Mesendoderm (in vitro differentiated cells): ENCODE measurements around the gene OOSP3.
"Not testable (repeated sequence)": the region's sequence is repeated elsewhere in the genome, so short reads cannot be mapped to it uniquely, and the experiment has no call there.

Source experiments
- DNase-seq: peaks from one replicate; pipeline ENCODE4 v3.0.0; 2013
- H2AK5ac ChIP-seq: 2 replicates; pipeline ENCODE4 v1.6.1; 2013; ENCODE audit warnings: low read length, inconsistent platforms
- H2BK120ac ChIP-seq: 2 replicates; pipeline ENCODE4 v1.6.1; 2013; ENCODE audit warnings: low read depth, mild to moderate bottlenecking, low read length, moderate library complexity, mixed read lengths
- H2BK15ac ChIP-seq: replicated peaks from 2 replicates; pipeline ENCODE4 v1.6.1; 2013; ENCODE audit warnings: low read depth, mild to moderate bottlenecking, moderate library complexity
- H2BK5ac ChIP-seq: 2 replicates; pipeline ENCODE4 v1.6.1; 2013; ENCODE audit warnings: low read length, inconsistent platforms
- H3K18ac ChIP-seq: 2 replicates; pipeline ENCODE4 v1.6.1; 2013; ENCODE audit warnings: mild to moderate bottlenecking, low read length, mixed read lengths
- H3K23ac ChIP-seq: one replicate; pipeline ENCODE4 v1.6.1; 2013; ENCODE audit warnings: low read length
- H3K27ac ChIP-seq: 2 replicates; pipeline ENCODE4 v1.5.1; 2013; ENCODE audit warnings: low read depth, mild to moderate bottlenecking, inconsistent platforms, low read length, moderate library complexity
- H3K27me3 ChIP-seq: 2 replicates; pipeline ENCODE4 v1.6.1; 2013; ENCODE audit warnings: low read length, control low read depth, mild to moderate bottlenecking, inconsistent platforms; ENCODE audit not compliant: insufficient read depth, poor library complexity
- H3K36me3 ChIP-seq: 2 replicates; pipeline ENCODE4 v1.6.1; 2013; ENCODE audit warnings: low read length, inconsistent platforms; ENCODE audit not compliant: control insufficient read depth, insufficient read depth
- H3K4ac ChIP-seq: one replicate; pipeline ENCODE4 v1.6.1; 2013; ENCODE audit warnings: low read depth, mild to moderate bottlenecking, low read length, moderate library complexity
- H3K4me1 ChIP-seq: 2 replicates; pipeline ENCODE4 v1.6.1; 2013; ENCODE audit warnings: low read depth, low read length, inconsistent platforms; ENCODE audit not compliant: control insufficient read depth
- H3K4me2 ChIP-seq: 2 replicates; pipeline ENCODE4 v1.6.1; 2013; ENCODE audit warnings: low read length
- H3K4me3 ChIP-seq: 2 replicates; pipeline ENCODE4 v1.5.1; 2013; ENCODE audit warnings: mild to moderate bottlenecking, low read length
- H3K56ac ChIP-seq: one replicate; pipeline ENCODE4 v1.6.1; 2013; ENCODE audit warnings: low read length
- H3K79me1 ChIP-seq: 2 replicates; pipeline ENCODE4 v1.6.1; 2013; ENCODE audit warnings: low read length, inconsistent platforms
- H3K79me2 ChIP-seq: 2 replicates; pipeline ENCODE4 v1.6.1; 2013; ENCODE audit warnings: mild to moderate bottlenecking, low read length; ENCODE audit not compliant: control insufficient read depth, insufficient read depth
- H3K9ac ChIP-seq: 2 replicates; pipeline ENCODE4 v1.6.1; 2013; ENCODE audit warnings: low read length, inconsistent platforms
- H4K5ac ChIP-seq: one replicate; pipeline ENCODE4 v1.6.1; 2013; ENCODE audit warnings: low read length
- H4K8ac ChIP-seq: one replicate; pipeline ENCODE4 v1.6.1; 2013; ENCODE audit warnings: low read depth, mild to moderate bottlenecking, control low read depth, low read length, moderate library complexity
- WGBS: extraction: QIAGEN DNeasy Blood & Tissue Kit; methylation state at CpG from one replicate; pipeline ENCODE4 v1.1.7; 2013; ENCODE audit warnings: low lambda C conversion rate, missing lambda C conversion rate; ENCODE audit not compliant: insufficient coverage; ENCODE audit errors: extremely low coverage; 5-methylcytosine and 5-hydroxymethylcytosine counted together

The OOSP3 gene

GRCh38 chr11:59877784-59878183 lies 798 bp upstream of the OOSP3 start:
- no peak overlapping the region for H3K4me3 ChIP-seq
- H3K79me1 ChIP-seq, result no peaks in the 10 kb centered on the region
- no peaks in the 10 kb centered on the region for H3K36me3 ChIP-seq
- H2BK5ac ChIP-seq, result no peak overlapping the region
- no peaks in the 10 kb centered on the region for H3K79me2 ChIP-seq
- no peak overlapping the region for H4K5ac ChIP-seq
- no peak overlapping the region for H3K18ac ChIP-seq
- H4K8ac ChIP-seq, result no peak overlapping the region
- no peak overlapping the region for H2AK5ac ChIP-seq
- no peak overlapping the region for H3K23ac ChIP-seq
- no peak overlapping the region for H2BK120ac ChIP-seq
- no peak overlapping the region for H3K9ac ChIP-seq
- H3K4me2 ChIP-seq, result no peak overlapping the region
- H3K4ac ChIP-seq, result no peak overlapping the region
- H3K4me1 ChIP-seq, result no peaks in the 10 kb centered on the region
- no peaks in the 10 kb centered on the region for H3K27me3 ChIP-seq
- no peak overlapping the region for H3K27ac ChIP-seq
- no peak overlapping the region for H3K56ac ChIP-seq
- no peak overlapping the region for H2BK15ac ChIP-seq
- peak; percentile 49 for DNase-seq

- Histone ChIP-seq H3K36me3 (no peaks in the 10 kb centered on the region), H3K4me3 (no peak overlapping the region), H4K8ac (peak overlapping the region; percentile 86), H2BK120ac (no peak overlapping the region), H3K23ac (no peak overlapping the region), H3K27me3 (no peaks in the 10 kb centered on the region), H3K4ac (no peak overlapping the region), H2AK5ac (no peak overlapping the region), H2BK15ac (no peak overlapping the region), H2BK5ac (no peak overlapping the region), H3K4me2 (no peak overlapping the region), H3K56ac (no peak overlapping the region), H3K9ac (no peak overlapping the region), H3K79me2 (no peaks in the 10 kb centered on the region), H3K4me1 (no peaks in the 10 kb centered on the region), H3K18ac (no peak overlapping the region), H3K79me1 (no peaks in the 10 kb centered on the region), H4K5ac (no peak overlapping the region), H3K27ac (no peak overlapping the region)
- DNase-seq, result no peak
- WGBS, result no CpG with 5 or more reads among the region's 1 CpG
Measured at GRCh38 chr11:59879567-59879966, 985 bp downstream of the OOSP3 start.

GRCh38 chr11:59883597-59883996 lies 5.0 kb downstream of the OOSP3 start:
- Histone ChIP-seq H2BK5ac (no peak overlapping the region), H3K23ac (no peak overlapping the region), H4K8ac (no peak overlapping the region), H2BK120ac (no peak overlapping the region), H3K27ac (no peak overlapping the region), H3K9ac (no peak overlapping the region), H3K4me1 (no peaks in the 10 kb centered on the region), H2BK15ac (no peak overlapping the region), H3K27me3 (no peaks in the 10 kb centered on the region), H3K4me3 (no peak overlapping the region), H3K4me2 (no peak overlapping the region), H3K56ac (no peak overlapping the region), H3K36me3 (no peaks in the 10 kb centered on the region), H3K18ac (no peak overlapping the region), H2AK5ac (no peak overlapping the region), H4K5ac (no peak overlapping the region), H3K4ac (no peak overlapping the region), H3K79me1 (no peaks in the 10 kb centered on the region), H3K79me2 (no peaks in the 10 kb centered on the region)
- WGBS, result no CpG with 5 or more reads among the region's 1 CpG
- no peak for DNase-seq

GRCh38 chr11:59887156-59887555 lies 8.6 kb downstream of the OOSP3 start:
- H3K4me3 ChIP-seq, H3K36me3 ChIP-seq, DNase-seq, H3K9ac ChIP-seq, H3K4me1 ChIP-seq, H3K27me3 ChIP-seq, H2BK15ac ChIP-seq, H3K79me1 ChIP-seq, H4K8ac ChIP-seq, H3K18ac ChIP-seq, H3K4ac ChIP-seq, H3K23ac ChIP-seq, H3K4me2 ChIP-seq, H2AK5ac ChIP-seq, H3K56ac ChIP-seq, H2BK120ac ChIP-seq, H3K27ac ChIP-seq, H4K5ac ChIP-seq, H3K79me2 ChIP-seq, H2BK5ac ChIP-seq: not testable (repeated sequence)

- peak; percentile 88 for DNase-seq
- no peak overlapping the region for H3K18ac ChIP-seq
- WGBS, result no CpG with 5 or more reads among the region's 4 CpGs
- H3K27ac ChIP-seq, result no peak overlapping the region
- H2AK5ac ChIP-seq, result no peak overlapping the region
- no peak overlapping the region for H4K8ac ChIP-seq
- no peaks in the 10 kb centered on the region for H3K79me2 ChIP-seq
- peak overlapping the region; percentile 45 for H3K9ac ChIP-seq
- no peak overlapping the region for H2BK5ac ChIP-seq
- no peak overlapping the region for H2BK15ac ChIP-seq
- H3K4me3 ChIP-seq, result no peak overlapping the region
- H3K4me2 ChIP-seq, result no peak overlapping the region
- no peaks in the 10 kb centered on the region for H3K27me3 ChIP-seq
- no peak overlapping the region for H4K5ac ChIP-seq
- H3K23ac ChIP-seq, result no peak overlapping the region
- no peak overlapping the region for H3K4ac ChIP-seq
- H3K36me3 ChIP-seq, result no peaks in the 10 kb centered on the region
- H3K79me1 ChIP-seq, result no peaks in the 10 kb centered on the region
- H2BK120ac ChIP-seq, result no peak overlapping the region
- peaks cover 4% of the 10 kb centered on the region for H3K4me1 ChIP-seq
- H3K56ac ChIP-seq, result peak overlapping the region; percentile 79
Measured at GRCh38 chr11:59891781-59892181, 13.2 kb downstream of the OOSP3 start.

GRCh38 chr11:59894616-59895015 lies 16.0 kb downstream of the OOSP3 start:
- Histone ChIP-seq H2BK5ac (no peak overlapping the region), H3K4me2 (no peak overlapping the region), H3K9ac (no peak overlapping the region), H3K18ac (no peak overlapping the region), H4K8ac (no peak overlapping the region), H3K4ac (no peak overlapping the region), H3K79me2 (no peaks in the 10 kb centered on the region), H3K23ac (no peak overlapping the region), H2BK15ac (no peak overlapping the region), H2AK5ac (no peak overlapping the region), H3K4me3 (no peak overlapping the region), H4K5ac (no peak overlapping the region), H2BK120ac (no peak overlapping the region), H3K79me1 (no peaks in the 10 kb centered on the region), H3K27ac (no peak overlapping the region), H3K36me3 (no peaks in the 10 kb centered on the region), H3K56ac (no peak overlapping the region), H3K4me1 (peaks cover 4% of the 10 kb centered on the region), H3K27me3 (no peaks in the 10 kb centered on the region)
- no CpG with 5 or more reads among the region's 1 CpG for WGBS
- DNase-seq, result no peak
